Peyer's patch (tissue), 4 donors: ENCODE measurements around the gene ADISSP. TPM values are rescaled to one million over a fixed set of nuclear protein-coding genes. Genes with fewer than 3 reads are reported as not detected.
A peak's percentile ranks its signal among the peaks of the same experiment; 100 is the strongest.

Source experiments
- DNase-seq, 3 donors: peaks; one replicate each; pipeline ENCODE4 v3.0.0-alpha.2; 2017 to 2019
- H3K27ac ChIP-seq, 4 donors: fragments of 200-600 bp; sonication (generic); one replicate each; pipeline ENCODE4 v1.5.1; 2016 to 2019
- H3K27me3 ChIP-seq, 2 donors: fragments of 200-600 bp; sonication (generic); one replicate each; pipeline ENCODE4 v1.5.1; 2019
- H3K36me3 ChIP-seq, 3 donors: fragments of 200-600 bp; sonication (generic); one replicate each; pipeline ENCODE4 v1.5.1; 2016 to 2019
- H3K4me1 ChIP-seq, 4 donors: fragments of 200-600 bp; sonication (generic); one replicate each; pipeline ENCODE4 v1.5.1; 2016 to 2019
- H3K4me3 ChIP-seq, 4 donors: fragments of 200-600 bp; sonication (generic); 1 replicate in 3 of 4; 2 replicates in 1 of 4; pipeline ENCODE4 v1.5.1; 2016 to 2019; ENCODE audit warnings: mild to moderate bottlenecking in 1 of 4
- H3K9me3 ChIP-seq, 4 donors: fragments of 200-600 bp; sonication (generic); one replicate each; pipeline ENCODE4 v1.5.1; 2016 to 2019; ENCODE audit warnings: mild to moderate bottlenecking in 1 of 4
- POLR2A ChIP-seq, 2 donors: fragments of 450-650 bp; IDR thresholded peaks; one replicate each; pipeline ENCODE4 v1.5.1; 2017; ENCODE audit warnings: antibody characterized with exemption in 2 of 2, mild to moderate bottlenecking in 2 of 2, moderate library complexity in 2 of 2
- total RNA-seq, 4 donors: library from RNA; depleted of rRNA; stranded (reverse); fragments of >200 nt; gene quantifications; one replicate each; pipeline ENCODE4 v1.1.0, GENCODE V29; 2016
- TF ChIP-seq, protein P1 (sequence below), 6 experiments: fragments of 450-650 bp in 4 of 6; fragments of 200-600 bp in 2 of 6; sonication (generic) in 1 of 6; IDR thresholded peaks; one replicate each; pipeline ENCODE4 v1.5.1; 2017 to 2019; ENCODE audit warnings: antibody characterized with exemption in 6 of 6, mild to moderate bottlenecking in 3 of 6, moderate library complexity in 1 of 6

Gene ADISSP
- total RNA-seq, 4 donors from 2014 or later = 7.4 to 13.2 (median 10.2) TPM

DNA sequence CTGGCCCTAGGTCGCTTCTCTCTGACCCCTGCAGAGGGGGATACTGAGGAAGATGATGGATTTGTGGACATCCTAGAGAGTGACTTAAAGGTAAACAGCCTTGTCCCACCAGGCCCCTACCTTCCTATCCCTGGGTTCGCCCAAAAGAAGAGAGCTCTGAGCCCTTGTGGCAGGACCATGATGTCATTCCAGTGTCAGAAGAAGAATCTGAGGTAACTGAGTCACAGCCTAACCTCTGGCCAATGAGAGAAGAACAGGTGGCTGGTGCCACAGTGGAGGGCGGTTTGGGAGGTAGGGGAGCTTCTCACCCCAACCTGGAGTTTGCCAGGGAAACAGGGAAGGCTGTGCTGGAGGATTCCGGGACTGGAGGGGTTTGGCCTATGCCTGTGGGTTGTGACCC, 33.7 kb upstream of the ADISSP start:
- peaks cover 0 to 52% (median 0%) of the 10 kb centered on the region in 3 donors for H3K36me3 ChIP-seq
- peaks cover 21 to 57% (median 36%) of the 10 kb centered on the region in 4 donors for H3K4me1 ChIP-seq
- no peaks in the 10 kb centered on the region for H3K9me3 ChIP-seq
- no peaks in the 10 kb centered on the region for H3K27me3 ChIP-seq
- peak overlapping the region in 1 of 4 donors; percentile 96 for H3K27ac ChIP-seq
- peak in 1 of 3 donors; percentile 12 for DNase-seq
- TF ChIP-seq, protein P1, sequence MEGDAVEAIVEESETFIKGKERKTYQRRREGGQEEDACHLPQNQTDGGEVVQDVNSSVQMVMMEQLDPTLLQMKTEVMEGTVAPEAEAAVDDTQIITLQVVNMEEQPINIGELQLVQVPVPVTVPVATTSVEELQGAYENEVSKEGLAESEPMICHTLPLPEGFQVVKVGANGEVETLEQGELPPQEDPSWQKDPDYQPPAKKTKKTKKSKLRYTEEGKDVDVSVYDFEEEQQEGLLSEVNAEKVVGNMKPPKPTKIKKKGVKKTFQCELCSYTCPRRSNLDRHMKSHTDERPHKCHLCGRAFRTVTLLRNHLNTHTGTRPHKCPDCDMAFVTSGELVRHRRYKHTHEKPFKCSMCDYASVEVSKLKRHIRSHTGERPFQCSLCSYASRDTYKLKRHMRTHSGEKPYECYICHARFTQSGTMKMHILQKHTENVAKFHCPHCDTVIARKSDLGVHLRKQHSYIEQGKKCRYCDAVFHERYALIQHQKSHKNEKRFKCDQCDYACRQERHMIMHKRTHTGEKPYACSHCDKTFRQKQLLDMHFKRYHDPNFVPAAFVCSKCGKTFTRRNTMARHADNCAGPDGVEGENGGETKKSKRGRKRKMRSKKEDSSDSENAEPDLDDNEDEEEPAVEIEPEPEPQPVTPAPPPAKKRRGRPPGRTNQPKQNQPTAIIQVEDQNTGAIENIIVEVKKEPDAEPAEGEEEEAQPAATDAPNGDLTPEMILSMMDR (IDR thresholded peaks at IDR 0.05) = no peak
- no peak for TF ChIP-seq POLR2A (IDR thresholded peaks at IDR 0.05)
- no peak overlapping the region for H3K4me3 ChIP-seq

DNA sequence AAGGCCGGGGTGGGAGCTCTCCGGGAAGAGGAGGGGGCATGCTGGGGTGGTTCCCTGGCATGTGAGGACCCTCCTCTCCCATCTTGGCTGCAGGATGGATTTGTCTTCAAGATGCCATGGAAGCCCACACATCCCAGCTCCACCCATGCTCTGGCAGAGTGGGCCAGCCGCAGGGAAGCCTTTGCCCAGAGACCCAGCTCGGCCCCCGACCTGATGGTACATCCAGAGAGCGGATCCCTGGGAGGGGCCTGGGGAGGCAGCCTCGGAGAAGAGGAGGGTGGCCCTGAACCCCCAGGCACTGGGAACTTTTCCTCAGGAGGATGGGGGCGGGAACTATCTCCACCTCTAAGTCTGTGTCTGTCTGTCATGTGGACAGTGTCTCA, 33.3 kb upstream of the ADISSP start:
- TF ChIP-seq, protein P1 (IDR thresholded peaks at IDR 0.05) = no peak
- Histone ChIP-seq H3K4me3 (no peak overlapping the region), H3K27me3 (no peaks in the 10 kb centered on the region), H3K27ac (peak overlapping the region in 3 of 4 donors; percentile 96 to 97 (median 96)), H3K4me1 (peaks cover 17 to 53% (median 36%) of the 10 kb centered on the region in 4 donors), H3K9me3 (no peaks in the 10 kb centered on the region), H3K36me3 (peaks cover 0 to 52% (median 0%) of the 10 kb centered on the region in 3 donors)
- peak in 1 of 3 donors; percentile 45 for DNase-seq

DNA sequence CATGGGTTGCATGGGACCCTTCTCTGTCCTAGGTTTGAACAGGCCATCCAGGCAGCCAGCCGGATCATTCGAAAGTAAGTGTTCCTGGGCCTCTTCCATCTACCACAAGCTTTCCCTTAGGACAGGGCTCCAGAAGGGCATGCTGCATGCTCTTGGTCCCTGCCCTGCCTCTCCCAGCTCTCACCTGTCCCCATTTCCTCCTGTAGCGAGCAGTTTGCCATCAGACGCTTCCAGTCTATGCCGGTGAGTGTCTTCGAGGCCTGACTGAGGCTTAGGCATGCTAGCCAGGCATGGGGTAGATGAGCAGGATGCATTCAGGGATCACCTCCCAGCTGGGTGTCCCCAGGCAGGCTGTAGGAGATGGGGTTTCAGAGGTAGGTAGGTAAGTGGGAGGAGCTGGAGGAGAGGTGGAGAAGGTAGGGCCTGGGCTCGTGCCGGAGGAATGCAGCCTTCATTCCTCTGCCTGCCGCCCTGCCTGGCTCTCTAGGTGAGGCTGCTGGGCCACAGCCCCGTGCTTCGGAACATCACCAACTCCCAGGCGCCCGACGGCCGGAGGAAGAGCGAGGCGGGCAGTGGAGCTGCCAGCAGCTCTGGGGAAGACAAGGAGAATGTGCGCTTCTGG, 32.8 kb upstream of the ADISSP start:
- Histone ChIP-seq H3K4me3 (no peak overlapping the region), H3K27ac (peak overlapping the region in 3 of 4 donors; percentile 96 to 97 (median 96)), H3K9me3 (no peaks in the 10 kb centered on the region), H3K27me3 (no peaks in the 10 kb centered on the region), H3K4me1 (peaks cover 16 to 48% (median 36%) of the 10 kb centered on the region in 4 donors), H3K36me3 (peaks cover 0 to 52% (median 0%) of the 10 kb centered on the region in 3 donors)
- TF ChIP-seq, protein P1 (IDR thresholded peaks at IDR 0.05) = no peak
- no peak for TF ChIP-seq POLR2A (IDR thresholded peaks at IDR 0.05)
- no peak for DNase-seq

DNA sequence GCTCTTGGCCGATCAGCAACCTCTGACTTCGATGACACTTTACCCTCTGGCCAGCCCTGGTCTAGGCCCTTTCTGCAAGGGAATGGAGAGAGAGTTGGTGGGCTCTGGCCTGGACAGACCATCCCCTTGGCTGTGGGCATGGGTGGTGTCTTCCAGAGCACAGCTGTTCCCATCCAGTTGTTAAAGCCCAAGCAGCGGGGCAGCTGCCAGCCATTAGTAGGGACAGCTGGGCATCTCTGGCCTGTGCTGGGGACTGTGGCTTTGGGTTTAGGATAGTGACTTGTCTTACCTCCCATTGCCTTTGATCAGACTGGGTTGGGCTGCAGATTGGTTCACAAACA, 31.3 kb upstream of the ADISSP start:
- Histone ChIP-seq H3K9me3 (no peaks in the 10 kb centered on the region), H3K36me3 (peaks cover 0 to 37% (median 0%) of the 10 kb centered on the region in 3 donors), H3K4me3 (no peak overlapping the region), H3K4me1 (peaks cover 16 to 43% (median 36%) of the 10 kb centered on the region in 4 donors), H3K27me3 (no peaks in the 10 kb centered on the region), H3K27ac (peak overlapping the region; percentile 96 to 97 (median 96))
- no peak for DNase-seq
- no peak for TF ChIP-seq POLR2A (IDR thresholded peaks at IDR 0.05)
- TF ChIP-seq, protein P1 (IDR thresholded peaks at IDR 0.05) = no peak

DNA sequence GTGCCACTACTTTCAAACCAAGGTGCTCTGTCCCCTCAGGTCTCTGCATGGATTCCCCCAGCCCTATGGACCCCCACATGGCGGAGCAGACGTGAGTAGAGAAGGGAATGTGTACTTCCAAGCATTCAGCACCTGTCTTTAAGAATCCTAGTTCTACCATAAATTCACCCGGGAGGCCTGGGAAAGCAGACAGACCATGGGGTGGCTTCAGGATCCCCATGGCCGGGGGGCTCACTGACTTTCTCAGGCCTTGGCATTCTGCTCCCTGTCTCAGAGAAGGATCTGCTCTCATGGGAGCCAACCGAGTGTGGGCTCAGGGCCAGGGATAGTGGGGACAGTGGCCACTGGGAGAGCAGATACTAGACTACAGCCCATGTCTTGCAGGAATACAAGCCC, 30.8 kb upstream of the ADISSP start:
- H3K27me3 ChIP-seq = no peaks in the 10 kb centered on the region
- H3K4me3 ChIP-seq = peak overlapping the region in 1 of 4 donors; percentile 73
- peak overlapping the region; percentile 96 to 97 (median 96) for H3K27ac ChIP-seq
- no peak for TF ChIP-seq POLR2A (IDR thresholded peaks at IDR 0.05)
- TF ChIP-seq, protein P1 (IDR thresholded peaks at IDR 0.05) = no peak
- H3K36me3 ChIP-seq = peaks cover 0 to 32% (median 0%) of the 10 kb centered on the region in 3 donors
- H3K4me1 ChIP-seq = peaks cover 16 to 43% (median 36%) of the 10 kb centered on the region in 4 donors
- H3K9me3 ChIP-seq = no peaks in the 10 kb centered on the region
- DNase-seq = no peak
